ENCODE results near the gene FBXO36.

The FBXO36 gene

DNA sequence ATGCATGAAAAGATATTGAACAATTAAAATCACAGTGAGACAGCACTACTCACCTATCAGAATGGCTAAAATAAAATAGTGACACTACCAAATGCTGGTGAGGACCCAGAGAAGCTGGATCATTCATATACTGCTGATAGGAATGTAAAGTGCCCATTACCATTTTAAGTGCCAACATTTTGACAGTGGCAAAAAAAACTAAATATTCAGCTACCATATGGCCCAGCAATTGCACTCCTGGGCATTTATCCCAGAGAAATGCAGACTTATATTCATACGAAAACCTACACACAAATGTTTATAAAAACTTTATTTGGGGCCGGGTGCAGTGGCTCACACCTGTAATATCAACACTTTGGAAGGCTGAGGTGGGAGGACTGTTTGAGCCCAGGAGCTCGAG lies 47.6 kb downstream of the FBXO36 start:
- DNase-seq (ENCODE audit: low spot score) = no peak
- FAIRE-seq = no peak

DNA sequence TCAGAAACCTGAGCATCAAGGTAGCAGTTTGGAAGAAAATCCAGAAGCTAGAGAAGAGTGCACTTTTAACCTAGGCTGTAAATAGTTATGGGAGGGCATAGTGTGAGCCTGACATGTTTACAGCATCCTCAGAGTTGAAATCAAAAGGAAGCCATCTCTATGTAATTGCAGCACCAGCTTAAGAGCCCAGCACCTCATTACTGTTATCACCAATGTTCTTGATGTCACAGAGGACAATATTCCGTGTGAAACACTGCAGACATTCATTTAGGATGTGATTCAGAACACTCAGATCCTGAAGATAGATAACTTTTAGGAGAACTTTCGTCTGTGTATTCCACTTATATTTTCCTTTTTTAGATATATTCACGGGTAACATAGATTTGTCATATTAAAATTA lies 48.1 kb downstream of the FBXO36 start:
- no peak for FAIRE-seq
- DNase-seq (ENCODE audit: low spot score) = no peak

DNA sequence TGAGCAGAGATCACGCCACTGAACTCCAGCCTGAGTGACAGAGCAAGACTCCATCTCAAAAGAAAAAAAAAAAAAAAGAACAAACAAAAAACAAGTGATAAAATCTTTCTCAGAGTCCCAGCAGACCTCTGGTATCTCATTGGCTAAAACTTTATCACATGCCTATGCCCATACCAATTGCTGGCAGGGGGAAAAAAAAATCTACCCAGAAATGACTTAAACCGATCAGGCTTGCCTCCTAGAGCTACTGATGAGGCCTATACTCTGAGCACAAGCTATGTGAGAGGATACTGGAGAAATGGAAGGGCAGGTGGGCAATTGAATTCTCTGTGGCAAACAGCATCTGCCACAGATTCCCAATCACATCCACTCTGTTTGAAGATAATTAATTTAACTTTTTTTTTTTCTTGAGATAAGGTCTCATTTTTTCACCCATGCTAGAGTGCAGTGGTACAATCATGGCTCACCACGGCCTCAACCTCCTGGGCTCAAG lies 49.0 kb downstream of the FBXO36 start:
- FAIRE-seq = no peak

DNA sequence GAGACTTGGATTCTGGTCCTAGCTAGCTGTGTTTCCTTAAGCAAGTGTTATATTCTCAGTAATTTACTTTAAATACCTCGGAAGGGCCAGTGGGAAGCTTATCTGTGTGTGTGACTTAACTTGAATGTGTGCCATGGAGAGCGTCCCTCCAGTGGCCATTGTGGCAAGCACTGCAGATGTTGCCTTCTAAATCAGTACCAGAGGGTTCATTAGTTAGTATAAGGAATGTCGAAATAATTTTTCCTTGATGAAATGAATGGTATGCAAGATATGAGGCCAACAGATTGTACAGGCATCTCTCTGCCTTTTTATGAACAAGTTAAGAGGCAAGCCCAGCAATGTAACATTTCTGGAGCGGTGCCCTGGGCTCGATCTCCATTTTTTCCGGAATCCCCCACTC lies 52.0 kb downstream of the FBXO36 start:
- DNase-seq (ENCODE audit: low spot score) = no peak
- no peak for FAIRE-seq

More for the DNA sequence above, 49.0 kb downstream of the FBXO36 start:
- DNase-seq (ENCODE audit: low spot score) = no peak

DNA sequence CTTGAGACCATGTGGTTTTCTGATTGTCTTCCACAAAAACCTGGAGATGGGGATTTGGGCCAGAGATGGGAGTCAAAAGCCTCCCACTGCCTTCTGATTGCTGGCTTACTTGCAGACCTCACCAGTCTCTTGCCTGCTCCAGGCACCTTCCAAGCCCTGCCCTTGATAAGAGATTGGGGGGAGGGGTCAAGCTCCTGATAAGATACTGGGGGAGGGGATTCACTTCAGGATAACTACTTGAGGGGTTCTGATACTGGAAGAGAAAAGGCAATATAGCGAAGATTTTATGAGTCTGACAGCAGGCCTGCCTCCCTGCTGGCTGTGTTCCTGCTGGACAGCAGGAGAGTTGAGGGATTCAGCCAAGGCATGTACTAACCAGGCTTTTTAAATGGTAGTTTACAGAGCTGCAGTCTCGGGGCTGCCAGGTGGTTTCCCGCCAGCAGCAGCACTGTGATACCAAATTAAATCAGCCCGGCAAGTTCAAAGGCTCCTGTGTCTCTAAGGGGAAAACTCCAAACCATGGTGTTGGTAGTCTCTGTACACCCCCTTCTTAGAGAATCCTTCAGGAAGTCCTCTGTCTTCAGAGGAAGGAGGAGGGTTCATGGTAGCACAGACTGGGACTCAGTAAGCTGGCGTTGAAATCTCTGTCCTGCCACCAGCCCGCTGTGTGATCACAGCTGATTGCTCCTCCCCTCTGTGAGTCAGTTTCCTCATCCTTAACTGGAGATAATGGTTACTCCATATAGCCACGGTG lies 58.3 kb downstream of the FBXO36 start:
- peak; percentile 45 for DNase-seq (ENCODE audit: low spot score)
- no peak for FAIRE-seq

DNA sequence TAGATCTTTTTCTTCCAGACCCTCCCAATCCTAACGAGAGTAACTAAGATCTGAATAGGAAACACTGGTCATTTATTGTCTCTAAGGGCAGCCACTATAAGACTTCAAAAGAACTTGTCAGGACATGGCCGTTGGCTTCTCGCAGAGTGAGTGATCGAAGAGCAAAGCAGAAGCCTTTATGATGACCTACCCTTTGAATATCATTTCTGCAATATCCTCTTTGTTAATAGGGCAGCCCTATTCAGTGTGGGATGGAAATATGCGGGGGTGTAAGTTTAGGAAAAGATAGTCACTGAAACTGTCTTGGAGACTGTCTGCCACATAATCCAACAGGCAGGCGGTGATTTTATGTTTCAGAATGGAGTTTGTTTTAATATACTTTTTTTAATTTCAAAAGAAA lies 70.9 kb downstream of the FBXO36 start:
- FAIRE-seq (no peak), DNase-seq (ENCODE audit: low spot score) (no peak)

DNA sequence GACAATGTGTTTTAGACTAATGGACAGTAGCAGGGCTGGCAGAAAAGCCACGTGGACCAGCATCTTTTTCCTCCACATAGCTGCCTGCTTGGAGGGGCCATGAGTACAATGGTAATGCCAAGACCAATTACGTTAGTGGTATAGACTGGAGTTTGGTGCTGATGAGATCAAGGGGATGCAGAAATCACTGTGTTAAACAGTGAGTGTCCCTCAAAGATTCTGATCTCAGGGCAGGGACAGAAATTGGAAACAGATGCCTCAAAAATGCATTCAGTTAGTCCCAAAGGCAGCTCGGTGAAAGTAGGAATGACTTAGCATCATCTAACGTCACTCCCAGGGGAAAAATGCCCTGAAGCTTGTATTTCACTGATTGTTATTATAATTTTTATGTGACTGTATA lies 74.0 kb downstream of the FBXO36 start:
- DNase-seq (ENCODE audit: low spot score) = no peak
- FAIRE-seq = no peak

DNA sequence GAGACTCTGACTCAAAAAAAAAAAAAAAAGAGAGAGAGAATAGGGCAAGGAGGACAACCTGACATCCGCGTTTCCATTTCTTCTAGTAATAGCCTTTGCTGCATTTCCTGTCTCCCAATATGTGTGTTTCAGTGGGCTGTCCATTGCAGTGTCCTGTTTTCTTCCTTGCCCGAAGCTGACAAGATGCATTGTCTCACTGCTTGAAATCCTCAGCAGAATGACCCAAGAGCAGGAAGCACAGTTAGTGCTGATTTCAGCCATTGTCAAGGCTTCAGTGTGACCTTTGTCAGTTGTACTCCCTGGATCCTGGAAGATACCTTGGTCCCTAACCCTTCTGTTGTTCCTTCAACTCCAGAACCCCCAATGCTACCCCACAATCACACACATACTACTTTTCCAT lies 75.3 kb downstream of the FBXO36 start:
- FAIRE-seq = no peak

DNA sequence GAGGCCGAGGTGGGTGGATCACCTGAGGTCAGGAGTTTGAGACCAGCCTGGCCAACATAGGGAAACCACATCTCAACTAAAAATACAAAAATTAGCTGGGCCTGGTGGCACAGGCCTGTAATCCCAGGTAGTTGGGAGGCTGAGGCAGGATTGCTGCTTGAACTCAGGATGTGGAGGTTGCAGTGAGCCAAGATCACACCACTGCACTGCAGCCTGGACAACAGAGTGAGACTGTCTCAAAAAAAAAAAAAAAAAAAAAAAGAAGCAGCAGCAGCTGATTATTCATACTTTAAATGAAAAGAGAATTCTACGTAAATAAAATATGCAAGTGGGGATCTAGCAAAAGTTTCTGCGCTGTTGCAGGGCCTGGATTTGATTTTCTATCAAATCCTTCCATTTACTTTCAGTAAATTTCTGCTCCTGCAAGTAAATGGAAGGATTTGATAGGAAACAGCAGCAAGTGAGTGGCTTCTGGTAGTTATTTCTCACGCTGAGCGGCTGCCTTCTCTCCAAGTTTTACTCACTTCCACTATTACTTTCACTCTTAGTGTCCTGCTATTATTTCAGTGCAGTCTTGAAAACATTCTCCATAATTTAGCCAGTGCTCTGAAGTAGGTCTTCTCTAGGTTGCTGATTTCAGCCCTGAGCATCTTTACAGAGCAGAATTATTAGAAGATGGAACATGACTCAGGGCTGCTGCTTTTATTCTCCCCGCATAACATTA lies 78.0 kb downstream of the FBXO36 start:
- FAIRE-seq = no peak
- no peak for DNase-seq (ENCODE audit: low spot score)

More for the DNA sequence above, 75.3 kb downstream of the FBXO36 start:
- no peak for DNase-seq (ENCODE audit: low spot score)

DNA sequence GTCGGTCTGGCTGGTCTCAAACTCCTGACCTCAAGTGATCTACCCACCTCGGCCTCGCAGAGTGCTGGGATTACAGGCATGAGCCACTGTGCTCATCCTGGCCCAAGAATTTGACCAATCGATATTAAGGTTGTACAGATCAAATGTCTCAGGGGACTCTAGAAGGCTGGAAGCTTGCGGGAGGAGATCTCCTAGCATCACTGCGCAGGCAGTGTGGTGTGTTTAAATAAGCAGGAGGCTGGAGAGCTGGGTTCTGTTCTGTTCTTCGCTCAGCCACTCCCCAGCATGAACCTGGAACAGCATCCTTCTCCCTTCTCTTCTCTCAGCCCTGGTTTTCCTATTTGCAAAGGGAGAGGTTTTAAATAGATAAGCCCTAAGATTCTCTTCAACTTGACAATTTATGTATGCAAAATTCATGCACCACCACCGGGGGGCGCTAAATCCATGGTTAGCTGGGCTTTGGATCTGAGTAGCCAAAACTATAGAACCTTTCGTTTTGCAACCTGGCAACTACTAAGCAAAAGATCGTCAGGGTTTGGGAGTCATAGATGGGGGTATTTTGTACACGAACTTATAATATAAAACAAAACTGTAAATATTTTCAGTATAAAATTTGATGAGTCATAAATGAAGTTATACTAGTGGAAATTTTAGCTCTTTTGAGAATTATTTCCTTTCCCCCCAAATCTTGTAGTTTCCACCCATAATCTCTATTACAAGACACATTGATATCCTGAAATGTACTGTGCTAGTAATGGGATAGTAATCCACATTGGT lies 85.8 kb downstream of the FBXO36 start:
- no peak for FAIRE-seq
- DNase-seq (ENCODE audit: low spot score) = peak; percentile 50

DNA sequence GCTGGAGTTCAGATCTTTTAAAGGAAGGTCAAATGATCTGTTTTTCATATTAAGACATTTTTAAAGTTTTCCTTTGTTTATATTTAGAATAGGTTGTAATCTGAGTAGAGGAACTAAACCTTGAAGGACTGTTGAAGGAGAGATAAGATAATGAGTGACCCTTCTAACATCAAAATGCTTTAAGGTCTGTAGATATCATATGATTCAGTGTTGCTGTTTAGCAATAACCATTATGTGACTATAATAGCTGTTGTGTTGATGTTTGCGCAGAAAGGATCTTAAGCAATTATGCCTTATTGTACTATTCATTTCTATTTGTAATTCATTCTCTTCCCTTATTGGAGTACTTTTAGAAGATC lies 86.4 kb downstream of the FBXO36 start:
- FAIRE-seq = no peak
- DNase-seq (ENCODE audit: low spot score) = no peak

DNA sequence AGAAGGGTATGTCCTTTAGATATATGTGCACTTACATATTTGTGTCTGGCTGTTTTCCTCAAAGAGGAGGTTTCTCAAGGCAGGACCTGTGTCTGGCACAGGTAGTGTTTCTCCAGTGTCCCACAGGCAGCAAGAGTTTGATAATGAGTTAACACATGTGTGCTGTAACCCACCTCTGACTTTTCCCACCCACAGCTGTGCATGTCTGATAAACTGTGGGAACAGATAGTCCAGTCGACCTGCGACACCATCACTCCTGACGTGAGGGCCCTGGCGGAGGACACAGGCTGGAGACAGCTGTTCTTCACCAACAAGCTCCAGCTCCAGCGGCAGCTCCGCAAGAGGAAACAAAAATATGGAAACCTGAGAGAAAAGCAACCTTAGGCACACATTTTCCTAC lies 88.2 kb downstream of the FBXO36 start:
- DNase-seq (ENCODE audit: low spot score) (no peak), FAIRE-seq (no peak)

DNA sequence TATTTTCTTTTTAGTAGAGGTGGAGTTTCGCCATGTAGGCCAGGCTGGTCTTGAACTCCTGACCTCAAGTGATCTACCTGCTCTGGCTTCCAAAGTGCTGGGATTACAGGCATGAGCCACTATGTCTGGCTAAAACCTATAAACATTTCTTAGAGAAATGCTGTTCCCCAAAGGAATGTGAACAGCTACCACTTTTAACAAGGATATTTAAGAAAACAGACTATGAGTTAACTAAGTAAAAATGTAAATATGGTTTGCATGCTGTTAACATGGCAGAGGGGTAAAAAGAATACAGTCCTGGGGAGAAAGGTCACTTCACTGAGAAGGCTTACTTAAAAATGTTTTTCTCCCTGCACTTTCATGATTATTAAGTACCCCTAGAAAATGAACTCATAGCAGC lies 89.3 kb downstream of the FBXO36 start:
- DNase-seq (ENCODE audit: low spot score) = no peak
- FAIRE-seq = no peak

DNA sequence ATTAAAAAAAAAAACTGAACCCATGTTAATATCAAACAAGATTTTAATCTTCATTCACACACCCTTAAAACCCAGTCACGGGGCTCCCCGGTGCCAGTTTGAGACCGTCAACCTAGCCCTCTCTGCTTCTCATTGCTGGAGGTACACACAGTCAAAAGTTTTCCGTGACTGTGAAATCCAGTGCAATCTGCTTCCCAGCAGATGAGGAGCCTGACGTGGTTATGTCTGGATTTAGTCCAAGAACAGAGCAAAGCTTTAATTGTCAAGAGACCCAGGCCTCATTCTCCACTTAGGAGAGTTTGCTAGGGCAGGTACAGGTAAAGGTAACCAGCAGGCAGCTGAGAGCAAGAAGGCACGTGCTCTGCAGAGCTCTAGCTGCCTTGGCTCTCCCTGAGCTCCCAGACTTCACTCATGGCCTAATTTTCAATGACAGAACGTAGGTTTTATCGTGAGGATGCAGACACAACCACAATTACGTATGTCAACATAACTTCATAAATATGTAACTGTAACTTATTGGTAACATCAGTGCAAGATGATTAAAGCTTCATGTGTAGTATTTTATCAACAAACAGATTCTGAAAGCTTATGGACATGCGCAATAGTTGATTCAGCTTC lies 90.1 kb downstream of the FBXO36 start:
- FAIRE-seq = no peak

DNA sequence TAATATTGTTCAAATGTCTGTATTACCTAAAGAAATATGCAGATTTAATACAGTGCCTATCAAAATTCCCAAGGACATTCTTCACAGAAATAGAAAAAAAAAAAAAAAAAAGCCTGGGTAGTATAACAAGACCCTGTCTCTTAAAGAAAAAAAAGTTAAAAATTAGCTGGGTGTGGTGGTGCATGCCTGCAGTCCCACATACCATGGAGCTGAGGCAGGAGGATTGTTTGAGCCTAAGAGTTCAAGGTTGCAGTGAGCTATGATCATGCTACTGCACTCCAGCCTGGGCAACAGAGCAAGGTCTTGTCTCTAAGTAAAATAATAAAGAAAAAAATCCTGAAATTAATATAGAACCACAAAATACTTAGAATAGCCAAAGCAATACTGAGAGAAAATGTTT lies 94.5 kb downstream of the FBXO36 start:
- DNase-seq (ENCODE audit: low spot score) (no peak), FAIRE-seq (no peak)

More for the DNA sequence above, 90.1 kb downstream of the FBXO36 start:
- DNase-seq (ENCODE audit: low spot score) = no peak

DNA sequence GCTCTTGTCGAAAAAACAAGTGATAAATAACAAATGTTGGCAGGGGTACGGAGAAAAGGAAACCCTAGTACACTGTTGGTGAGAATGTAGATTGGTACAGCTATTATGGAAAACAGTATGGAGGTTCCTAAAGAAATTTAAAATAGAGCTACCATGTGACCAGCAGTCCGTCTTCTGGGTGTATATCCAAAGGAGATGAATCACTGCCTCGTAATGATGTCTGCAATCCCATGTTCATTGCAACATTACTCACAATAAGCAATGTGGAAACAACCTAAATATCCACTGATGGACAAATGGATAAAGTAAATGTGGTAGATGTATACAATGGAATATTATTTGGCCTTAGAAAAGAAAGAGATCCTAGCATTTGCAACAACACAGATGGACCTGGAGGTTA lies 95.8 kb downstream of the FBXO36 start:
- no peak for FAIRE-seq
- DNase-seq (ENCODE audit: low spot score) = no peak

DNA sequence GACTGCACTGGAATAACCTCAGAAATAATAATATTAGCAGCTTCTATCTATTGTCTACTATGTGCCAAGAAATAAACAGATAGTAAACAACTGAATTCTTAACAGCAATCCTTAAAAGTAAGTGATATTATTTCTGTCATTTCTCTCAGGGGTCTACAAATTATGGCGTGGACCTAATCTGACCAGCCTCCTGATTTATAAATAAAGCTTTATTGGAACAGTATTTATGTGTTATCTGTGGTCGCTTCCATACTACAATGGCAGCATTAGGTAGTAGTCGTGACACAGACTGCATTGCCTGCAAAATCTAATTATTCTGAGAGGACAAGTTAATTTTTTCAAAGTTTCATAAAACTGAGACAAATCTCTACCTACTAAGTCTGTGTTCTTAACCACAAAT lies 97.4 kb downstream of the FBXO36 start:
- no peak for FAIRE-seq
- DNase-seq (ENCODE audit: low spot score) = no peak

DNA sequence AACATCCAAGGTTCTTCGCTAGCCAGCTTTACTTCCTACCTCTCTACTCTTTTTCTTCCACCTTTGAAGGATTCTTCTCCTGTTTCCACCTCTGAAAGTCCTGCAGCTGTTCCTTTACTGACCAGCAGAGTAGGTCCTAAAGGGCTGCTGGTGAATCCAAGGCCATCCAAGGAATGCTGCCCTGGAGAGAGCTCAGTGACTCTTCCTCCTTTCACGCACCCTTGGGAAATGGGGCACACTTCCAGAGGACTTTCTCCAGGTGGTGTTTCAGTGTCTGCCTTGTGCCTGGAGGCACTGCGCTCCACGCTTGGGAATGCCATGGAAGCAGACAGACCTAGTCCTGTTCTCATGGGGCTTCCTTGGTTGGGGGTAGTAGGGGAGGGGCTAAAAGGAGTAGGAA lies 101.0 kb downstream of the FBXO36 start:
- no peak for FAIRE-seq
- DNase-seq (ENCODE audit: low spot score) = no peak

DNA sequence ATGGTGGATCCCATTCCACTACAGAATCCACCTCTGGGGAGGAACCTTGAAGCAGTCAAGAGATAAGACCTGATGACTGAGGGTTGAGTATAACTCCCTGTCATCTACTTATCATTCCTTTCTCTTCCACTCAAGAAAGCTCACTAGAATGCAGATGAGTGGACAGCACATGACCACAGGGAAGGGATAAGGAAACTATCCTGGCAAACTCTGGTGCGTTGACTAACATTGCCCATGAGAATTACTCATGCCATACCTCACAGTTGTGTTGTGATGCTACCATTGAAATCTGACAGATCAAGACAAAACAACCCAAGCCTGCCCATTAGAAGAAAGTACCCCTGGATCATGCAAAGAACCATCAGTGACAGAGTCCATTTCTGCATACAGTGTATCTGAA lies 119.9 kb downstream of the FBXO36 start:
- FAIRE-seq (no peak), DNase-seq (ENCODE audit: low spot score) (no peak)

DNA sequence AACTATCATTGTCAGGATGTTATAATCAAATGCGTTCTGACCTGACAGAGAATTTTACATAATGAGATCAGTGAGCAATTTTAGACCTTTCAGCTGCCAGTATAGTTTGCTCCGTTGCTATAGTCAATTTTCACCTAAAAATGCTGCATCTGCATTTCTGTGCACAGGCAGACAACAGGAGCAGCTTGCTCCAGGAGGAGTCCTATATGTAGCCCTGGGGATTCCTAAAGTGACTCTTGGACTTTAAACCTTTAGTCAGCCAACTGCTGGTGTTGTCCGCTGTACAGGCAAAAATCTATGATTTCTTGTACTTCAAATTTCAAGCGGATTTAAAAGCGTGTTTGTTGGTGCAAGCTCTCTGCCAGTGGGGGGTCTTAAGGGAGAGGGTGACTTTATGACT lies 120.7 kb downstream of the FBXO36 start:
- no peak for FAIRE-seq
- DNase-seq (ENCODE audit: low spot score) = no peak

DNA sequence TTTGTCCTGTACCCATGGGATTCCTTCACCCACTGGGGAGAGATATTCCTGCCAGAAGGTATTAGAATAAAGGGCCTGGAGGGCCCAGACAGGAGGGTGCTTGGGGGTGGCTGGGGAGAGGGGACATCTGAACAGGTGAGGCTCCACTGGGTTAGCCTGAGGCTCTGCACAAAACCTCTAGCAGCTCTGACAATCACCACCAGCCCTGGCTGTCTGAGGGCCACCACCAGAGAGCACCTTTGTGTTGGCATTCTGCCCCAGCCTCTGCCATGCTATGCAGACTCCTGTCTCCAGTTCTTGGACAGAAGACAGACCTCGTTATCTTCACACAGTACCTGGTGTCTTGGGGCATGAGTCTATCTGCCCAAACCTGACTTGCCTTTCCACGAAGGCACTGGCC lies 121.2 kb downstream of the FBXO36 start:
- DNase-seq (ENCODE audit: low spot score) = no peak

DNA sequence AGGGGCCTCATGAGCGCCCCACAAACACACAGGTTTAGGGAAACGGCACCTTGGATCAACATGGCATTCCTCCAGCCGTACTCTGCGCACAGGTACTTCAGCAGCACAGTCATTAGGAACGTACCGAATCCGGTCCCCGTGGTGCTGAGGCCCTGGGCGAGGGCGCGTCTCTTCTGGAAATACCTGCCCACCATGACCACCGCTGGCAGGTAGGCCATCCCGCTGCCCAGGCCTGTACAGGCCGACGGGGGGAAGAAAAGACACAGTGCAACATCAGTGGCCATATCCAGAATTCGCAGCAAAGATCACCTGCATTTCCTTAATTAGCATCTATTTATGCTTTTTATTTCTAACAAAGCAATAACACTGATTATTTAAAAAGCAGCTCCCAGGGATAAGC lies 124.2 kb downstream of the FBXO36 start:
- no peak for FAIRE-seq
- DNase-seq (ENCODE audit: low spot score) = no peak

More for the DNA sequence above, 121.2 kb downstream of the FBXO36 start:
- FAIRE-seq = no peak
